ENCODE measurements around the gene GAB2.

Gene GAB2

GRCh38 chr11:78355309-78355705 is 62.3 kb downstream of the GAB2 start:
- no peak for DNase-seq (ENCODE audit: extremely low read depth, low read depth)

GRCh38 chr11:78354408-78355308 is 63.0 kb downstream of the GAB2 start:
- peak; percentile 32 for DNase-seq (ENCODE audit: extremely low read depth, low read depth)
- no peak for TF ChIP-seq CTCF (IDR thresholded peaks at IDR 0.05; ENCODE audit: low read depth, low read length)

More at GRCh38 chr11:78355309-78355705, 62.3 kb downstream of the GAB2 start:
- TF ChIP-seq CTCF (IDR thresholded peaks at IDR 0.05; ENCODE audit: low read depth, low read length) = no peak

- DNase-seq (ENCODE audit: extremely low read depth, low read depth) = no peak
- no peak for TF ChIP-seq CTCF (IDR thresholded peaks at IDR 0.05; ENCODE audit: low read depth, low read length)
These were observed 65.4 kb downstream of the GAB2 start for GRCh38 chr11:78351979-78352841.

GRCh38 chr11:78351193-78351592 is 66.4 kb downstream of the GAB2 start:
- TF ChIP-seq CTCF (IDR thresholded peaks at IDR 0.05; ENCODE audit: low read depth, low read length) = no peak
- no peak for DNase-seq (ENCODE audit: extremely low read depth, low read depth)

- DNase-seq (ENCODE audit: extremely low read depth, low read depth) = no peak
- no peak for TF ChIP-seq CTCF (IDR thresholded peaks at IDR 0.05; ENCODE audit: low read depth, low read length)
These were observed 66.9 kb downstream of the GAB2 start for GRCh38 chr11:78350646-78351165.

DNA sequence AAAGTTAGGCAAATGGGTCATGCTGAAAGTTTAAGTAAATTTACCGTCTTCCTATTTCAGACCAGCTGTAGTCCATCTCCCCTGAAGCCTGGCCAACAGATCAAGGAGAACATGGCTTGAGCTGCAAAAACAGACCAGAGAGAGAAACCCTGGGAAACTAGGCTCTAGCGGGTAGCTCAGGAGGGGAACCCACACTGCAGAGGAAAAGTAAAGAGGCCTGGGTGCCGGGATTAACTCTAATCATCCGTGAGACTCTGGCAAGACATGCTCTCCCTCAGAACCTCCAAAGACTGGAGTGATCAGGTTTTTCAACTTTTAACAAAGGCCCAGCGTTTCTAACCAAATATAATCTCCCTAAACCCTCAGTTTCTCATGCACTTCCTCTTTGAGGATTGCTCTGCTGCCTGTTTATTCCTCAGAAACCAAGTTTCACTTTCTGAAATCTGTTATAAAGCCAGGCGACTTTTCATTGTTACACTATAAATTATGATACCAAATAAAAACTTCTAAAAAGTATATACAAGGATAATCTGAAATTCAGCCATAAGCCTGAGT is 67.5 kb downstream of the GAB2 start:
- no peak for DNase-seq (ENCODE audit: extremely low read depth, low read depth)
- no peak for TF ChIP-seq CTCF (IDR thresholded peaks at IDR 0.05; ENCODE audit: low read depth, low read length)
